ENCODE results near the gene SELENON. TPM values are rescaled to one million over a fixed set of nuclear protein-coding genes. Genes with fewer than 3 reads are reported as not detected.

The SELENON gene
- total RNA-seq, 1 donor from 2014 or later: 39.6 TPM

GRCh38 chr1:25769625-25770383 is 30.2 kb upstream of the SELENON start:
- DNase-seq (no peak), ATAC-seq (ENCODE audit: poor library complexity) (peak; percentile 45)
- intact Hi-C loops (cut with DNase I): no loop called here

GRCh38 chr1:25770541-25771220 is 29.3 kb upstream of the SELENON start:
- no peak for ATAC-seq (ENCODE audit: poor library complexity)
- DNase-seq: no peak
- intact Hi-C loops (cut with DNase I): no loop called here

GRCh38 chr1:25771221-25772114 is 28.5 kb upstream of the SELENON start:
- DNase-seq (peak; percentile 83), ATAC-seq (ENCODE audit: poor library complexity) (peak; percentile 72)
- intact Hi-C loops (cut with DNase I): no loop called here

GRCh38 chr1:25772164-25772563 is 27.8 kb upstream of the SELENON start:
- intact Hi-C loops (cut with DNase I): no loop called here
- no peak for ATAC-seq (ENCODE audit: poor library complexity)
- DNase-seq: no peak

GRCh38 chr1:25772692-25773245 is 27.2 kb upstream of the SELENON start:
- DNase-seq (no peak), ATAC-seq (ENCODE audit: poor library complexity) (no peak)
- intact Hi-C loops (cut with DNase I): no loop called here

- ATAC-seq (ENCODE audit: poor library complexity) (no peak), DNase-seq (no peak)
- intact Hi-C loops (cut with DNase I): no loop called here
Measured at GRCh38 chr1:25773441-25774125, 26.4 kb upstream of the SELENON start.

GRCh38 chr1:25774206-25774803 is 25.7 kb upstream of the SELENON start:
- ATAC-seq (ENCODE audit: poor library complexity): no peak
- intact Hi-C loops (cut with DNase I): no loop called here
- no peak for DNase-seq

- intact Hi-C loops (cut with DNase I): no loop called here
- ATAC-seq (ENCODE audit: poor library complexity): no peak
- DNase-seq: no peak
Measured at GRCh38 chr1:25774921-25775771, 24.8 kb upstream of the SELENON start.

- DNase-seq: no peak
- no peak for ATAC-seq (ENCODE audit: poor library complexity)
- intact Hi-C loops (cut with DNase I): no loop called here
Measured at GRCh38 chr1:25779388-25779787, 20.6 kb upstream of the SELENON start.

- ATAC-seq (ENCODE audit: poor library complexity) (no peak), DNase-seq (no peak)
- intact Hi-C loops (cut with DNase I): loop anchor here (10.0 kb wide), 1 partner anchor 85 kb away; no protein-coding TSS in a partner anchor
Measured at GRCh38 chr1:25779894-25780293, 20.1 kb upstream of the SELENON start.

GRCh38 chr1:25780318-25781129 is 19.5 kb upstream of the SELENON start:
- ATAC-seq (ENCODE audit: poor library complexity) (no peak), DNase-seq (peak; percentile 27)
- intact Hi-C loops (cut with DNase I): loop anchor here (10.0 kb wide), 1 partner anchor 86 kb away; no protein-coding TSS in a partner anchor

GRCh38 chr1:25781130-25781433 is 18.9 kb upstream of the SELENON start:
- intact Hi-C loops (cut with DNase I): loop anchor here (10.0 kb wide), 1 partner anchor 86 kb away; no protein-coding TSS in a partner anchor
- DNase-seq (no peak), ATAC-seq (ENCODE audit: poor library complexity) (no peak)

- DNase-seq (peak; percentile 17), ATAC-seq (ENCODE audit: poor library complexity) (no peak)
- intact Hi-C loops (cut with DNase I): loop anchor here (10.0 kb wide), 1 partner anchor 88 kb away; no protein-coding TSS in a partner anchor
Measured at GRCh38 chr1:25782608-25783201, 17.3 kb upstream of the SELENON start.

GRCh38 chr1:25784575-25785051 is 15.4 kb upstream of the SELENON start:
- DNase-seq (peak; percentile 72), ATAC-seq (ENCODE audit: poor library complexity) (peak; percentile 85)
- intact Hi-C loops (cut with DNase I): loop anchor here (10.0 kb wide), 1 partner anchor 90 kb away; no protein-coding TSS in a partner anchor

- DNase-seq (peak; percentile 29), ATAC-seq (ENCODE audit: poor library complexity) (no peak)
- intact Hi-C loops (cut with DNase I): loop anchor here (10.0 kb wide), 1 partner anchor 91 kb away; no protein-coding TSS in a partner anchor
Measured at GRCh38 chr1:25785333-25786067, 14.5 kb upstream of the SELENON start.
